B cell (primary cell): ENCODE measurements around the gene LAMP5. TPM values are rescaled to one million over a fixed set of nuclear protein-coding genes. Genes with fewer than 3 reads are reported as not detected.

Source experiments
- ATAC-seq: fragments of 200-7000 bp; cut with Tn5 transposase; one replicate; pipeline ENCODE4 v1.10.0; 2021; ENCODE audit warnings: low read depth, mild to moderate bottlenecking, moderate number of reproducible peaks, moderate library complexity
- CTCF ChIA-PET: fragments of 350-600 bp; sonication (Branson Sonifier 250); formaldehyde crosslinking; loops from one replicate; lab custom pipeline; 2021; ENCODE audit warnings: antibody characterized with exemption, inconsistent platforms; lab: Charles Lee
- POLR2A ChIA-PET: fragments of 350-600 bp; sonication (Branson Sonifier 250); formaldehyde crosslinking; loops from one replicate; lab custom pipeline; 2021; ENCODE audit warnings: antibody characterized with exemption; lab: Charles Lee
- DNase-seq: peaks from one replicate; pipeline ENCODE4 v3.0.0; 2013
- H2AFZ ChIP-seq: 2 replicates; pipeline ENCODE4 v1.6.1; 2012; ENCODE audit warnings: mild to moderate bottlenecking, low read depth, low read length; ENCODE audit not compliant: insufficient read depth, poor library complexity, severe bottlenecking
- H3K27ac ChIP-seq, 2 donors: 1 replicate in 1 of 2; 2 replicates in 1 of 2; pipeline ENCODE4 v1.5.1; 2012 to 2013; ENCODE audit warnings: low read length in 2 of 2, mild to moderate bottlenecking in 2 of 2, moderate library complexity in 1 of 2
- H3K27me3 ChIP-seq, 4 experiments: fragments of 200-600 bp in 1 of 4; sonication (generic) in 1 of 4; replicated peaks in 1 of 4; 1 replicate in 2 of 4; 2 replicates in 2 of 4; pipeline versions ENCODE4 v1.6.1 to v1.7.0; 2013 to 2016; ENCODE audit warnings: low read length in 3 of 4, mild to moderate bottlenecking in 2 of 4, mixed read lengths in 1 of 4, moderate library complexity in 1 of 4; ENCODE audit not compliant: insufficient read depth in 4 of 4, control insufficient read depth in 3 of 4; ENCODE audit errors: control extremely low read depth in 1 of 4
- H3K36me3 ChIP-seq, 2 experiments: replicated peaks in 1 of 2; 1 replicate in 1 of 2; 2 replicates in 1 of 2; pipeline versions ENCODE4 v1.6.1 to v1.7.1; 2013; ENCODE audit warnings: low read length in 1 of 2; ENCODE audit not compliant: insufficient read depth in 2 of 2, control insufficient read depth in 1 of 2; ENCODE audit errors: control extremely low read depth in 1 of 2, extremely low read depth in 1 of 2
- H3K4me1 ChIP-seq, 2 donors: fragments of 200-600 bp in 1 of 2; sonication (generic) in 1 of 2; 1 replicate in 1 of 2; 2 replicates in 1 of 2; pipeline versions ENCODE4 v1.5.1 to v1.6.1; 2013 to 2017; ENCODE audit warnings: low read length in 2 of 2; ENCODE audit not compliant: control insufficient read depth in 2 of 2, insufficient read depth in 2 of 2
- H3K4me2 ChIP-seq: replicated peaks from 2 replicates; pipeline ENCODE3; 2012; ENCODE audit warnings: mild to moderate bottlenecking, low read depth, low read length; ENCODE audit not compliant: poor library complexity, severe bottlenecking
- H3K4me3 ChIP-seq, 5 experiments: fragments of 200-600 bp in 1 of 5; sonication (generic) in 1 of 5; 1 replicate in 3 of 5; 2 replicates in 2 of 5; pipeline versions ENCODE4 v1.5.1 to v1.7.0; 2011 to 2016; ENCODE audit warnings: low read length in 4 of 5, mild to moderate bottlenecking in 4 of 5, low read depth in 2 of 5, control low read depth in 1 of 5, moderate library complexity in 1 of 5; ENCODE audit not compliant: insufficient read depth in 1 of 5; ENCODE audit errors: control extremely low read depth in 1 of 5, extremely low read depth in 1 of 5
- H3K79me2 ChIP-seq: fragments of 200-600 bp; sonication (generic); one replicate; pipeline ENCODE4 v1.6.0; 2016; ENCODE audit warnings: low read length; ENCODE audit not compliant: control insufficient read depth, insufficient read depth
- H3K9ac ChIP-seq: fragments of 200-600 bp; sonication (generic); 2 replicates; pipeline ENCODE4 v1.6.1; 2017; ENCODE audit warnings: mild to moderate bottlenecking, low read length, moderate library complexity
- H3K9me3 ChIP-seq, 3 donors: one replicate each; pipeline versions ENCODE4 v1.6.1 to v1.7.1; 2013; ENCODE audit warnings: low read length in 2 of 3; ENCODE audit not compliant: control insufficient read depth in 2 of 3, insufficient read depth in 1 of 3; ENCODE audit errors: control extremely low read depth in 1 of 3
- H4K20me1 ChIP-seq: 2 replicates; pipeline ENCODE4 v1.6.0; 2012; ENCODE audit warnings: mild to moderate bottlenecking, low read length; ENCODE audit not compliant: insufficient read depth, control insufficient read depth, poor library complexity, severe bottlenecking
- H3K27ac Mint-ChIP-seq: one replicate; pipeline ENCODE4 v1.8.0; 2021; ENCODE audit warnings: mixed read lengths
- H3K27me3 Mint-ChIP-seq: one replicate; pipeline ENCODE4 v1.8.0; 2021; ENCODE audit warnings: mixed read lengths
- H3K4me1 Mint-ChIP-seq: one replicate; pipeline ENCODE4 v1.8.0; 2021; ENCODE audit warnings: mixed read lengths
- H3K4me3 Mint-ChIP-seq: one replicate; pipeline ENCODE4 v1.8.0; 2021; ENCODE audit warnings: mixed read lengths
- H3K9me3 Mint-ChIP-seq: one replicate; pipeline ENCODE4 v1.8.0; 2022; ENCODE audit warnings: mixed read lengths; ENCODE audit not compliant: insufficient read depth
- CTCF ChIP-seq: fragments of 200-600 bp; IDR thresholded peaks from one replicate; pipeline ENCODE4 v1.8.0; 2022; ENCODE audit warnings: antibody characterized with exemption, mild to moderate bottlenecking
- EZH2 ChIP-seq: IDR thresholded peaks from 2 replicates; pipeline ENCODE4 v1.6.1; 2012; ENCODE audit warnings: borderline replicate concordance, low read depth, mild to moderate bottlenecking, moderate library complexity, low read length; ENCODE audit not compliant: insufficient read depth, poor library complexity, severe bottlenecking
- WGBS: methylation state at CpG from one replicate; pipeline ENCODE4 v1.1.5; 2013; ENCODE audit warnings: missing lambda C conversion rate; ENCODE audit not compliant: insufficient coverage; 5-methylcytosine and 5-hydroxymethylcytosine counted together
- intact Hi-C: fragments of 100-400 bp; cut with micrococcal nuclease; formaldehyde crosslinking; loops from one replicate; pipeline ENCODE4 v1.10.0; 2022
- polyA plus RNA-seq: library from polyadenylated mRNA; depleted of rRNA; stranded (reverse); fragments of >200 nt; gene quantifications from 2 replicates; pipeline ENCODE4 v1.2.3, GENCODE V29; 2012
- total RNA-seq, 2 donors: library from RNA; stranded (reverse); fragments of 120-200 nt in 1 of 2; gene quantifications; 1 replicate in 1 of 2; 2 replicates in 1 of 2; pipeline versions ENCODE4 v1.2.3 to v1.2.4, GENCODE V29; 2013 to 2022

The LAMP5 gene
- total and polyA plus RNA-seq, 2 donors (not counting 1 experiment from before 2014, with no cell fraction given): 0.17 to 1.3 TPM

GRCh38 chr20:9515741-9516233 lies 1.4 kb downstream of the LAMP5 start:
- CTCF ChIA-PET: no interaction called here
- 4% methylated on average over 38 of the region's 38 CpGs for WGBS
- Histone ChIP-seq H3K4me1 (peaks cover 26 to 37% of the 10 kb centered on the region in 2 donors), H3K79me2 (no peaks in the 10 kb centered on the region), H3K4me2 (peak overlapping the region; percentile 68), H3K9ac (peak overlapping the region; percentile 42), H3K9me3 (peaks cover 0 to 7% (median 0%) of the 10 kb centered on the region in 3 donors), H3K4me3 (peak overlapping the region; percentile 3 to 54 (median 30)), H3K27me3 (peaks cover 0 to 39% (median 19%) of the 10 kb centered on the region in 4 experiments), H4K20me1 (no peaks in the 10 kb centered on the region), H3K36me3 (no peaks in the 10 kb centered on the region), H2AFZ (peak overlapping the region; percentile 17), H3K27ac (no peak overlapping the region)
- Mint-ChIP-seq H3K27me3 (peaks cover 65% of the 10 kb centered on the region), H3K9me3 (no peaks in the 10 kb centered on the region), H3K4me3 (peak overlapping the region; percentile 60), H3K4me1 (peaks cover 28% of the 10 kb centered on the region), H3K27ac (no peak overlapping the region)
- ATAC-seq (no peak), DNase-seq (peak; percentile 24)
- intact Hi-C loops: no loop called here
- POLR2A ChIA-PET: no interaction called here
- no peak for TF ChIP-seq CTCF
- no peak for TF ChIP-seq EZH2

GRCh38 chr20:9516234-9516871 lies 2.0 kb downstream of the LAMP5 start:
- no peak for TF ChIP-seq EZH2
- TF ChIP-seq CTCF: no peak
- Histone ChIP-seq H3K79me2 (no peaks in the 10 kb centered on the region), H3K4me2 (peak overlapping the region; percentile 68), H2AFZ (peak overlapping the region; percentile 17), H3K27ac (no peak overlapping the region), H4K20me1 (no peaks in the 10 kb centered on the region), H3K36me3 (no peaks in the 10 kb centered on the region), H3K27me3 (peaks cover 0 to 39% (median 19%) of the 10 kb centered on the region in 4 experiments), H3K4me1 (peaks cover 23 to 33% of the 10 kb centered on the region in 2 donors), H3K4me3 (peak overlapping the region; percentile 3 to 54 (median 30)), H3K9ac (peak overlapping the region; percentile 42), H3K9me3 (peaks cover 0 to 7% (median 0%) of the 10 kb centered on the region in 3 donors)
- intact Hi-C loops: no loop called here
- ChIA-PET POLR2A (no interaction called here), CTCF (no interaction called here)
- H3K4me3 Mint-ChIP-seq: peak overlapping the region; percentile 60
- H3K27me3 Mint-ChIP-seq: peaks cover 68% of the 10 kb centered on the region
- 5% methylated on average over 28 of the region's 28 CpGs for WGBS
- DNase-seq: peak; percentile 14
- H3K27ac Mint-ChIP-seq: no peak overlapping the region
- no peak for ATAC-seq
- no peaks in the 10 kb centered on the region for H3K9me3 Mint-ChIP-seq
- peaks cover 26% of the 10 kb centered on the region for H3K4me1 Mint-ChIP-seq
